ENCODE results near the gene METAP1. TPM values are rescaled to one million over a fixed set of nuclear protein-coding genes. Genes with fewer than 3 reads are reported as not detected.

METAP1 gene
- total RNA-seq, 1 experiment from 2014 or later: 63.5 TPM

DNA sequence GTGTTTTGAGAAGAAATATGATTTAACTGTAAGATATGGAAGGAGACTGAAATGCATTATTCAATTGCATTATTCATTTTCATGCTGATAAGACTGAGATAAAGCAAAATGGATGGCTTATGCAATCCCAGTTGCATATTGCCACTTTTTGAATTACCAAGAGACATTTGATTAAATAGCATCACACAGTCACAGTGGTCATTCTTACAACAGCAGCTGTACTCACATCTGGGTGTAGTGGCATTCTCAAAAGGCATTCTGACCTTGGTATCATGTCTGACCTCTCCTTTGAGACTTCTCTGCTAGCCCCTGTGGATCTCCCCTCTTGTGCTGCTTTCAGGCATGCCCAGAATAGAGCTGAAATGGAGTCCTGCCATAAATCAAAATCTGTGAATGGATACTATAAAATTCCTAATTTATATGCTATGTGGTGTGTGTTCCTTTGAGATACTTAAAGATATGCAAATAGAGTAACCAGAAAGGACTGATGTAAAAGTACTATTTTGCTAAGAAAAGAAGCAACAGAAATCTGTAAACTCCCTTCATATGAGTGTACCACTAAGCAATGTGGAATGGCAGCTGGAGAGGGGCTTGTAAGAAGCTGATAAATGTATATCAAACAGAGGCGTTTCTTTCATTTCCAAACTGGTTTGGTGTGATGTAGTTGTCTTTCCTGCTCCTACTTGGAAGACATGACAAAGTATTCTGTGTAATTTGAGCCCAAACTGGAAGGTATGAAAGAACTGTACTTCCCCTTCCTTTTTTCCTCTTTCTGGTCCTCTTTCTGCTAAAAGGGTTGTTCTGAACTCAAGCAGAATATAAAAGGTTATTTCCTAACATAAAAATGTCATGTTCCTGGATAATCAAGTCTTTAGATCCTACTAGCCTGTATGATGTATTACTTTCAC lies 25.4 kb upstream of the METAP1 start:
- H4K5ac ChIP-seq (ENCODE audit: insufficient read length, low read depth, low read length): no peak overlapping the region
- H2AK5ac ChIP-seq (ENCODE audit: insufficient read length, low read length): no peak overlapping the region
- no peak overlapping the region for H2BK15ac ChIP-seq (ENCODE audit: low read depth, low read length)
- no peak overlapping the region for H3K14ac ChIP-seq (ENCODE audit: insufficient read depth, low read length)
- peaks cover 7 to 11% of the 10 kb centered on the region in 2 experiments for H3K4me1 Mint-ChIP-seq
- no peak overlapping the region for H3K23ac ChIP-seq (ENCODE audit: insufficient read length, low read depth, low read length)
- no peak overlapping the region for H2BK120ac ChIP-seq (ENCODE audit: low read depth, low read length, poor library complexity, severe bottlenecking)
- H3K4me2 ChIP-seq (ENCODE audit: insufficient read depth, insufficient read length, low read length): no peak overlapping the region
- H3K27me3 Mint-ChIP-seq (ENCODE audit: low read depth): no peaks in the 10 kb centered on the region; the same call in 1 of the 2 replicates
- H2BK12ac ChIP-seq (ENCODE audit: insufficient read length, low read depth, low read length): no peak overlapping the region
- DNase-seq: no peak
- WGBS (ENCODE audit: extremely low coverage, insufficient read length, low lambda C conversion rate): no CpG with 5 or more reads among the region's 1 CpG
- H3K23me2 ChIP-seq (ENCODE audit: insufficient read length, low read depth, low read length, poor library complexity, severe bottlenecking): no peaks in the 10 kb centered on the region
- H3K56ac ChIP-seq (ENCODE audit: insufficient read length, low read depth, low read length): no peak overlapping the region
- no peaks in the 10 kb centered on the region for H4K20me1 ChIP-seq (ENCODE audit: control insufficient read depth, insufficient read depth, insufficient read length)
- no peak overlapping the region for H3K27ac Mint-ChIP-seq
- H3K9me3 ChIP-seq (ENCODE audit: control insufficient read depth, low read depth, low read length): no peaks in the 10 kb centered on the region
- H3K9ac ChIP-seq (ENCODE audit: extremely low read depth, insufficient read length, low read length): no peak overlapping the region
- no peak overlapping the region for H3K27ac ChIP-seq (ENCODE audit: insufficient read length, low read depth, low read length)
- H3K79me1 ChIP-seq (ENCODE audit: insufficient read depth, low read depth, low read length, poor library complexity, severe bottlenecking): no peaks in the 10 kb centered on the region
- no peak overlapping the region for H3K18ac ChIP-seq (ENCODE audit: insufficient read length, low read depth, low read length)
- no peaks in the 10 kb centered on the region for H3K27me3 ChIP-seq (ENCODE audit: insufficient read depth, low read length)
- no peak overlapping the region for H3K4ac ChIP-seq (ENCODE audit: low read depth, low read length)
- H2AFZ ChIP-seq (ENCODE audit: low read length): no peak overlapping the region
- H4K91ac ChIP-seq (ENCODE audit: insufficient read length, low read depth, low read length): no peak overlapping the region
- no peaks in the 10 kb centered on the region for H3K36me3 Mint-ChIP-seq (ENCODE audit: insufficient read depth in 1 of 3, low read depth in 3 of 3)
- no peak overlapping the region for H2BK5ac ChIP-seq (ENCODE audit: insufficient read length, low read length)
- H3K79me2 ChIP-seq (ENCODE audit: insufficient read depth, low read length): no peaks in the 10 kb centered on the region
- TF ChIP-seq, protein P1, sequence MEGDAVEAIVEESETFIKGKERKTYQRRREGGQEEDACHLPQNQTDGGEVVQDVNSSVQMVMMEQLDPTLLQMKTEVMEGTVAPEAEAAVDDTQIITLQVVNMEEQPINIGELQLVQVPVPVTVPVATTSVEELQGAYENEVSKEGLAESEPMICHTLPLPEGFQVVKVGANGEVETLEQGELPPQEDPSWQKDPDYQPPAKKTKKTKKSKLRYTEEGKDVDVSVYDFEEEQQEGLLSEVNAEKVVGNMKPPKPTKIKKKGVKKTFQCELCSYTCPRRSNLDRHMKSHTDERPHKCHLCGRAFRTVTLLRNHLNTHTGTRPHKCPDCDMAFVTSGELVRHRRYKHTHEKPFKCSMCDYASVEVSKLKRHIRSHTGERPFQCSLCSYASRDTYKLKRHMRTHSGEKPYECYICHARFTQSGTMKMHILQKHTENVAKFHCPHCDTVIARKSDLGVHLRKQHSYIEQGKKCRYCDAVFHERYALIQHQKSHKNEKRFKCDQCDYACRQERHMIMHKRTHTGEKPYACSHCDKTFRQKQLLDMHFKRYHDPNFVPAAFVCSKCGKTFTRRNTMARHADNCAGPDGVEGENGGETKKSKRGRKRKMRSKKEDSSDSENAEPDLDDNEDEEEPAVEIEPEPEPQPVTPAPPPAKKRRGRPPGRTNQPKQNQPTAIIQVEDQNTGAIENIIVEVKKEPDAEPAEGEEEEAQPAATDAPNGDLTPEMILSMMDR (conservative IDR thresholded peaks at IDR 0.05): no peak
- no peak overlapping the region for H4K8ac ChIP-seq (replicated peaks; ENCODE audit: insufficient read length, low read depth, low read length)
- H3K4me3 Mint-ChIP-seq: no peak overlapping the region
- H3T11ph ChIP-seq (ENCODE audit: low read length): no peak overlapping the region
- H3K9me3 Mint-ChIP-seq: no peaks in the 10 kb centered on the region
- H3K4me1 ChIP-seq (ENCODE audit: insufficient read depth, low read length): no peaks in the 10 kb centered on the region
- no peak overlapping the region for H2BK20ac ChIP-seq (ENCODE audit: low read depth, low read length, poor library complexity, severe bottlenecking)
